Measurements from ENCODE around the gene HEXB.

Gene HEXB

DNA sequence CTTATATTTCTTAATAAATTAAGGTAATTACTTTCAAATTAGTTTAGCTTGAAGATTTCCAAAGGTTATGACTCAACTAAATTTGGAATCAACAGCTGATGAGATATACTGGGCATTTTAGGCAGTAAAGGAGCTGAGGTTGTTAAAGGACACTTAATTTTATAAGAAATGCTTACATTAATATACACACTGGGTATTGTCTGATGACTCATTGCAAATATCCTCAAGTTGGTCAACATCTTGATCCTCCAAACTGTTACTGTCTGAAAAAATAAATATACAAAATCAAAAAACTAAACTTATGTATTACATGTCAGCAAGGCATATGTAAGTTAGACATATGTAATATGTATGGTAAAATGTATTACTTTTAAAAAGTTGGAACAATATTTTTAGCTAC, 78.5 kb downstream of the HEXB start:
- no peak overlapping the region for H3K4me3 Mint-ChIP-seq
- peaks cover 50% of the 10 kb centered on the region for H3K4me1 Mint-ChIP-seq
- DNase-seq: no peak
- H3K27me3 Mint-ChIP-seq: no peaks in the 10 kb centered on the region
- ATAC-seq: no peak
- no peak overlapping the region for H3K27ac Mint-ChIP-seq
- H3K9me3 Mint-ChIP-seq: no peaks in the 10 kb centered on the region

DNA sequence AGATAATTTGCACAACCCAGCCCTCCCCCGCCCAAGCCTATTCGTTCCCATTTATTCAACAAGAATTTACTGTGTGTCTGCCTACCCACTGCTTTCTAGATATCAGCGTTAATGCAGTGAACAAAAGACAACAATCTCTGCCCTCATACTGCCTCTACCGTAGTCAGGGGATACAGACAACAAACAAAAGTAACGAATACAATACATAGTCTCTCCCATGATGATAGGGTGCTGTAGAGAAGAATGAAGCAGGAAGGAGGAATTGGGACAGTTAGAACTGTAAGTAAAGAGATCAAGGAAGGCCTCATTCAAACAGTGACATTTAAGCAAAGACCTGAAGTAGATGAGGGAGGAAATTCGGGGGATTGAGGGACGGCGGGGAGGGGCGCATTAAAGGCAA, 80.2 kb downstream of the HEXB start:
- H3K4me3 Mint-ChIP-seq: peak overlapping the region; percentile 76 to 100
- H3K27me3 Mint-ChIP-seq: no peaks in the 10 kb centered on the region
- H3K27ac Mint-ChIP-seq: no peak overlapping the region
- ATAC-seq (no peak), DNase-seq (no peak)
- H3K9me3 Mint-ChIP-seq: no peaks in the 10 kb centered on the region
- H3K4me1 Mint-ChIP-seq: peaks cover 53% of the 10 kb centered on the region

DNA sequence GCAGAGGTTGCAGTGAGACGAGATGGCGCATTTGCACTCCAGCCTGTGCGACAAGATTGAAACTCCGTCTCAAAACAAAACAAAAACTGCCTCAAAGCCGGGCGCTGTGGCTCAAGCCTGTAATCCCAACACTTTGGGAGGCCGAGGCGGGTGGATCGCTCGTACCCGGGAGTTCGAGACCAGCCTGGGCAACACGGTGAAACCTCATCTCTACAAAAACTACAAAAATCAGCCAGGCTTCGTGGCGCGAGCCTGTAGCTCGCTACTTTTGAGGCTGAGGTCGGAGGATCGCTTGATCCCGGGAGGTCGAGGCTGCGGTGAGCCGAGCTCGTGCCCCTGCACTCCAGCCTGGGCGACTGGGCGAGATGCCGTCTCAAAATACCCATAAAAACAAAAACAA, 80.9 kb downstream of the HEXB start:
- Mint-ChIP-seq H3K27me3 (no peaks in the 10 kb centered on the region), H3K4me3 (peak overlapping the region; percentile 100), H3K9me3 (no peaks in the 10 kb centered on the region), H3K27ac (no peak overlapping the region), H3K4me1 (peaks cover 51% of the 10 kb centered on the region)
- ATAC-seq: no peak
- no peak for DNase-seq

- peaks cover 47% of the 10 kb centered on the region for H3K4me1 Mint-ChIP-seq
- DNase-seq (peak in 1 of 2 donors; percentile 9), ATAC-seq (peak; percentile 51)
- H3K27me3 Mint-ChIP-seq: no peaks in the 10 kb centered on the region
- H3K4me3 Mint-ChIP-seq: peak overlapping the region; percentile 100
- peak overlapping the region; percentile 100 for H3K27ac Mint-ChIP-seq
- H3K9me3 Mint-ChIP-seq: no peaks in the 10 kb centered on the region
These were observed 81.4 kb downstream of the HEXB start for GRCh38 chr5:74766418-74766848.

DNA sequence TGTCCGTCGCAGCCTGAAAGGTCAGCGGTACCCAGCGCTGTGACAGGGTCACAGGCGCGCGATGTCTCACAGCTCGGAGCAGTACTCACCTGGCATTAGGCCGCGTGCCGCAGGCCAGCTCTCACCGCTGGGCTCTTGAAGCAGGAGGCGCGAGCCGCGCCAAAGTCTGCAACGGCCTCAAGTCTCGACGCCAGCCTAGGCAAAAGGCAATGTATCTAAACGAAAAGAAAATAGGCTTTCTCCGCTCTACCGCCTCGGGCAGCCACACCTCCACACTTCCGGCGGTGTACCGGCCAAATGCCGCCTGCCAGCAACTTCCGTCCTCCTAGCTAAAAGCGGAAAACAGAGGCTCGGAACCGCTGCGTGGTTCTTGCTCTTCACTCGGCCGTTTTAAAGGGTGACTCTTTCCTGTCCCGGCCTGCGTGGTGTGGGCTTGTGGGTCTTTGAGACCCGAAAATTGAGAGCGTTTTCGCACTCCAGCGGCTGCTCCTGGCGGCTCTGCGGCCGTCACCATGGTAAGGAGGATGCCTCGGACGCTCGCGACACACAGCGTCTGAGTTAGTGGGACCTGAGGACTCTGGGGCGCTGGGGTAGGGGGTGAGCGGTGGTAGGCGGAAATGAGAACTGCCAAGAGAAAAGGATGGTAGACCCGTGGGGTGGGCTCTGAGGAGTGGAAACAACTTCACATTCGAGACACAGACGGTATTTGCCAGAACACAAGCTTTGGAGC, 82.0 kb downstream of the HEXB start, which contains the start of the genes GFM2 and NSA2:
TSS of gene GFM2 (minus strand) at position 269 of the 730 bp plus-strand sequence. CDS start 3,375 bp downstream, outside the sequence.
TSS of gene NSA2 (plus strand) at position 401 of the 730 bp plus-strand sequence. CDS start at position 513, 112 bp downstream.
- Mint-ChIP-seq H3K27ac (peak within 1 kb of the TSS; percentile 100), H3K9me3 (no peaks in the 10 kb centered on the region), H3K4me1 (peaks cover 41% of the 10 kb centered on the region), H3K27me3 (no peaks in the 10 kb centered on the region), H3K4me3 (peak within 1 kb of the TSS; percentile 100)
- DNase-seq (peak; percentile 87 to 92), ATAC-seq (peak; percentile 95)

- peak overlapping the region; percentile 100 for H3K4me3 Mint-ChIP-seq
These were observed 82.5 kb downstream of the HEXB start for GRCh38 chr5:74767579-74767913.

More at GRCh38 chr5:74767579-74767913, 82.5 kb downstream of the HEXB start:
- Mint-ChIP-seq H3K27ac (peak overlapping the region; percentile 100), H3K9me3 (no peaks in the 10 kb centered on the region), H3K4me1 (peaks cover 36% of the 10 kb centered on the region), H3K27me3 (no peaks in the 10 kb centered on the region)
- DNase-seq: peak in 1 of 2 donors; percentile 8
- no peak for ATAC-seq
